ENCODE measurements around the gene CCSAP. TPM values are rescaled to one million over a fixed set of nuclear protein-coding genes. Genes with fewer than 3 reads are reported as not detected.

CCSAP gene
- total RNA-seq, 4 donors from 2014 or later, result 0.44 to 1.1 (median 0.81) TPM

DNA sequence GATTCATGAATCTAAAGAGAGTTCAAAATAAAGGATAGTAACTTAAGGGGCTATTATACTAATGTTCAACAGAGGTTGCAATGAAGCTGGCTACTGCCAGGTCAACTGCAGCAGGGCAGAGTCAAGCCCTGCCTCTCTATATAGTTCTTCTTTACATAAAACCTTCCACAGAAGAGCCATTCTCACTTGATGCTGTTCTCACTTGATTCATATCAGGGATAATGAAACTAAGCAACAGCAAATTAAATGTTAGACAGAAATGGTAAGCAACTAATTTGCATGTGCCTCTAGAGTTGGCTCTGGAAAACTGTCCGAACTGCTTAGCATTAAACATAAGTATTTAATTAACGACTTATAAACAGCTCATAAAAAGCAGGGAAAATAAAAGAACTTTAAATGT is 17.4 kb downstream of the CCSAP start:
- H3K9me3 ChIP-seq, result no peaks in the 10 kb centered on the region
- no peak overlapping the region for H3K4me3 ChIP-seq
- TF ChIP-seq, protein P1, sequence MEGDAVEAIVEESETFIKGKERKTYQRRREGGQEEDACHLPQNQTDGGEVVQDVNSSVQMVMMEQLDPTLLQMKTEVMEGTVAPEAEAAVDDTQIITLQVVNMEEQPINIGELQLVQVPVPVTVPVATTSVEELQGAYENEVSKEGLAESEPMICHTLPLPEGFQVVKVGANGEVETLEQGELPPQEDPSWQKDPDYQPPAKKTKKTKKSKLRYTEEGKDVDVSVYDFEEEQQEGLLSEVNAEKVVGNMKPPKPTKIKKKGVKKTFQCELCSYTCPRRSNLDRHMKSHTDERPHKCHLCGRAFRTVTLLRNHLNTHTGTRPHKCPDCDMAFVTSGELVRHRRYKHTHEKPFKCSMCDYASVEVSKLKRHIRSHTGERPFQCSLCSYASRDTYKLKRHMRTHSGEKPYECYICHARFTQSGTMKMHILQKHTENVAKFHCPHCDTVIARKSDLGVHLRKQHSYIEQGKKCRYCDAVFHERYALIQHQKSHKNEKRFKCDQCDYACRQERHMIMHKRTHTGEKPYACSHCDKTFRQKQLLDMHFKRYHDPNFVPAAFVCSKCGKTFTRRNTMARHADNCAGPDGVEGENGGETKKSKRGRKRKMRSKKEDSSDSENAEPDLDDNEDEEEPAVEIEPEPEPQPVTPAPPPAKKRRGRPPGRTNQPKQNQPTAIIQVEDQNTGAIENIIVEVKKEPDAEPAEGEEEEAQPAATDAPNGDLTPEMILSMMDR (IDR thresholded peaks at IDR 0.05 in 4 of 5, conservative IDR thresholded peaks at IDR 0.05 in 1 of 5), result no peak
- TF ChIP-seq POLR2A (IDR thresholded peaks at IDR 0.05), result no peak
- DNase-seq, result no peak
- intact Hi-C loops (cut with DNase I; ENCODE audit: low total_unique reads) (no loop called here), in situ Hi-C loops (cut with MboI; ENCODE audit: low sequenced_read_pairs in 4 of 4) (no loop called here)
- no peak overlapping the region for H3K27ac ChIP-seq
- peaks cover 0 to 20% of the 10 kb centered on the region in 2 donors for H3K36me3 ChIP-seq
- no peak for ATAC-seq
- H3K27me3 ChIP-seq, result no peaks in the 10 kb centered on the region
- H3K4me1 ChIP-seq, result no peaks in the 10 kb centered on the region

DNA sequence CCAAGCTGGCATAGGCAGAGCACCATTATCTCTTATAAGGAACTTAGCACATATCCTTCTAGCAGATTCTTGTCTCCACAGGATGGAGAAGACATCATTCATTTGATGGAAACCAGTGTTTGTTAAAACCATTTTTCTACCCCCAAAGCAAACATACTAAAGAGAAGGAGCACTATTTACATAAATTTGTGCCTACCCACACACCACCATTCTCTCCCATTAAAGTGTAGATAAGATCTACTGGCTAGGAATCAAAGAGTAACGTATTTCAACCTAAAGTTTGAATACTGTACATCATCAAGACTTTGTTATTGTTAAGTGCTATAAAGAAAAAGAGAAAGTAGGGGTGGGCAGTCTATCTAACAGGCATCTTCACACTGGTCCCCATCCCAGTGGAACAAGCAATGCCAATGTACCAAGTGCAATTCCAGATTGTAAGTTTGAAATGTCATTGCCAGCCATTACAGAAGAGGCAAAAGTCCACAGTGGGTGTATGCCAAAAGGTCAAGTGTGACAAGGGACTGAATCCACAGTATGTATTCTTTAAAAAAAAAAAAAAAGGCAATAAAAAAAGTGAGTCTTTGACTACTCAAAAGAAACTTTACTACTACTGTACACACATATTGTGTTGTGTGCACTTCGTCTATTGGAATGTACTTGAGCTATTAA is 18.8 kb downstream of the CCSAP start:
- Histone ChIP-seq H3K36me3 (peaks cover 0 to 26% of the 10 kb centered on the region in 2 donors), H3K4me3 (no peak overlapping the region), H3K9me3 (no peaks in the 10 kb centered on the region), H3K27ac (no peak overlapping the region), H3K27me3 (no peaks in the 10 kb centered on the region), H3K4me1 (no peaks in the 10 kb centered on the region)
- ATAC-seq, result no peak
- DNase-seq, result no peak
- intact Hi-C loops (cut with DNase I; ENCODE audit: low total_unique reads) (no loop called here), in situ Hi-C loops (cut with MboI; ENCODE audit: low sequenced_read_pairs in 4 of 4) (no loop called here)
- no peak for TF ChIP-seq POLR2A (IDR thresholded peaks at IDR 0.05)
- TF ChIP-seq, protein P1 (IDR thresholded peaks at IDR 0.05 in 4 of 5, conservative IDR thresholded peaks at IDR 0.05 in 1 of 5), result no peak

DNA sequence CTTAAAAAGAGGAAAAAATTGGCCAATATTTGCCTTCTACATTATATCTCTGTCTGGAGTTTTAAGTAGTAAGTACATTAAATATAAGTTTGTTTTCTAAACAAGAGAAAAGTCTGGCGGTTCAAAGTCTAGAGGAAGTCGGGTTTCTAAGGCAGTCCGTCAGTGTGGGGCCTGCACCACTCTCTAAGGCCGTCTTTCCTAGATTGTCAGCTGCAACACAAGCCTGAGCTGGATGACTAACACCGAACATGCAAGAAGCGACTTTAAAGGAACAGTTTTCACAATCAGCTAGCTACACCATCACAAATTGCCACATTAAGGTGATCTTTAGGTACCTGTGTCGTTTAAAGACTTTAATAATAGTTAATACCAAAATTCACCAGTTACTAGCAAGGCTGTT is 19.6 kb downstream of the CCSAP start:
- no peak for DNase-seq
- Histone ChIP-seq H3K36me3 (peaks cover 0 to 26% of the 10 kb centered on the region in 2 donors), H3K9me3 (no peaks in the 10 kb centered on the region), H3K4me1 (no peaks in the 10 kb centered on the region), H3K4me3 (no peak overlapping the region), H3K27me3 (no peaks in the 10 kb centered on the region), H3K27ac (no peak overlapping the region)
- TF ChIP-seq, protein P1 (IDR thresholded peaks at IDR 0.05 in 4 of 5, conservative IDR thresholded peaks at IDR 0.05 in 1 of 5), result no peak
- no peak for TF ChIP-seq POLR2A (IDR thresholded peaks at IDR 0.05)
- ATAC-seq, result no peak
- in situ Hi-C loops (cut with MboI; ENCODE audit: low sequenced_read_pairs in 4 of 4) (no loop called here), intact Hi-C loops (cut with DNase I; ENCODE audit: low total_unique reads) (no loop called here)

DNA sequence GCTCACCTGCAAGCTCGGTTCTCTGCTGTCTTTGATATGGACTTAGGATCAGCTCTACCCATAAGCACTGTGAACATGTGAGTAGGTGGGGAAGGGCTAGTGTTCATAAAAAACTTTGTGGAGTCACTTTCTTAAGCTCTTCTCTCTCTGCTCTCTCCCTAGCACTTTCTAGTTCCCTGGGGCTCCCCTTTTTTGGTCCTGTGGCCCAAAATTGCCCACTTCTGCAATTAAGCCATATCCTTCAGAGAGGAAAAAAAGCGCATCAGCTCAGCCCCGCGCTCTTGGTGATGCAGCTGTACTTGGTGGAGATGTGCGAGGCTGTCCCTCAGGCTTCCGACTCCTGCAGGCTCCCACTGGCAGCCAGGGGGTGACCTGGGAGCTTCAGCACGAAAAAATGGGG is 23.4 kb downstream of the CCSAP start:
- ATAC-seq (no peak), DNase-seq (no peak)
- H3K27me3 ChIP-seq, result no peaks in the 10 kb centered on the region
- no peak overlapping the region for H3K4me3 ChIP-seq
- H3K4me1 ChIP-seq, result no peaks in the 10 kb centered on the region
- no peak overlapping the region for H3K27ac ChIP-seq
- intact Hi-C loops (cut with DNase I; ENCODE audit: low total_unique reads) (no loop called here), in situ Hi-C loops (cut with MboI; ENCODE audit: low sequenced_read_pairs in 4 of 4) (no loop called here)
- peaks cover 0 to 9% of the 10 kb centered on the region in 2 donors for H3K36me3 ChIP-seq
- TF ChIP-seq POLR2A (IDR thresholded peaks at IDR 0.05), result no peak
- TF ChIP-seq, protein P1 (IDR thresholded peaks at IDR 0.05 in 4 of 5, conservative IDR thresholded peaks at IDR 0.05 in 1 of 5), result no peak
- H3K9me3 ChIP-seq, result no peaks in the 10 kb centered on the region

DNA sequence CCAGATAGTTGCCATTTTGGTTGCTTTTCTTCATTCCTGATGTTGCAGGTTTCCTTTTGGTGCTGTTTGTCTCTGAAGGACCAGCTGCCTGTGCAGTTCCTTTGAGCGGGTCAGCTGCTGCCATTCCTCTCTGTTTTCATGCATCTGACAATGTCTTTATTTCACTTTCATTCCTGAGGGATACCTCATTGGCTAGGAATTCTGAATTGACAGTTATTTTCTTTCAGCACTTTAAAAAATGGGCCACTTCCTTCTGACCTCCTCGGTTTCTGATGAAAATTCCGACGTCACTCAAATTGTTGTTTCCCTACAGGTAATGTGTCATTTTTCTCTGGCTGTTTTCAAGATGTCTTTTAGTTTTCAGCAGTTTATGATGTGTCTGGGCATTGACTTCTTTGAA is 24.8 kb downstream of the CCSAP start:
- no peak for ATAC-seq
- intact Hi-C loops (cut with DNase I; ENCODE audit: low total_unique reads) (no loop called here), in situ Hi-C loops (cut with MboI; ENCODE audit: low sequenced_read_pairs in 4 of 4) (no loop called here)
- H3K27me3 ChIP-seq, result no peaks in the 10 kb centered on the region
- no peak for DNase-seq
- no peak overlapping the region for H3K4me3 ChIP-seq
- TF ChIP-seq, protein P1 (IDR thresholded peaks at IDR 0.05 in 4 of 5, conservative IDR thresholded peaks at IDR 0.05 in 1 of 5), result no peak
- TF ChIP-seq POLR2A (IDR thresholded peaks at IDR 0.05), result no peak
- H3K36me3 ChIP-seq, result peaks cover 0 to 7% of the 10 kb centered on the region in 2 donors
- no peaks in the 10 kb centered on the region for H3K4me1 ChIP-seq
- H3K9me3 ChIP-seq, result no peaks in the 10 kb centered on the region
- no peak overlapping the region for H3K27ac ChIP-seq

All from gastrocnemius medialis (tissue), 4 donors.